Suprapubic skin (tissue), 4 donors: ENCODE measurements around the gene PCMTD2.

Source experiments
- EP300 ChIP-seq: sonication (generic); formaldehyde crosslinking; IDR thresholded peaks from one replicate; pipeline ENCODE4 v1.6.1; 2017; ENCODE audit warnings: antibody characterized with exemption
- POLR2A ChIP-seq, 2 donors: fragments of 450-650 bp; IDR thresholded peaks; one replicate each; pipeline ENCODE4 v1.6.1; 2017; ENCODE audit warnings: antibody characterized with exemption in 2 of 2, mild to moderate bottlenecking in 2 of 2, moderate library complexity in 2 of 2
- POLR2AphosphoS5 ChIP-seq, 3 donors: sonication (generic); formaldehyde crosslinking; IDR thresholded peaks; one replicate each; pipeline ENCODE4 v1.6.1; 2017; ENCODE audit warnings: antibody characterized with exemption in 3 of 3
- TF ChIP-seq, protein P1 (sequence below), 2 donors: fragments of 200-600 bp in 1 of 2; fragments of 450-650 bp in 1 of 2; sonication (generic) in 1 of 2; IDR thresholded peaks; one replicate each; pipeline ENCODE4 v1.5.1; 2016 to 2019; ENCODE audit warnings: antibody characterized with exemption in 2 of 2, mild to moderate bottlenecking in 1 of 2, moderate library complexity in 1 of 2

DNA sequence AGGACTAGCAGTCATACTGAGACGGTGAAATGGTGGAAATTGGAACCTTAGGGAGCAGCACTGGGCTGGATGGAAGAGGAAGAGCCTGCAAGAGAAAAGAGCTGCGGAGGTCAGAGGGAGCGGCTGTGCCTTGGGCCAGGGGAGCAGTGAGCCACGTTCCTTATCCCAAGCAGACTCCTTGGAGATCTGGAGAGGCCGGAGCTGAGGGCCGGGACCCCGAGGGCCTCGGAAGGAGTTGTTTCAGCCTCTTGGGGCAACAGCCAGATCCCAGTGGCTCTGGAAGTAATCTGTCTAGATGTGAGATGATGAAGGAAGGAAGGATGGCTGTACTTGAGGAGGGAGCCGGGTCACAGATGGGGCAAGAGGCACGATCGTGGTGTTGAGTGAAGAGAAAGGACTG, 16.1 kb downstream of the PCMTD2 start:
- TF ChIP-seq, protein P1, sequence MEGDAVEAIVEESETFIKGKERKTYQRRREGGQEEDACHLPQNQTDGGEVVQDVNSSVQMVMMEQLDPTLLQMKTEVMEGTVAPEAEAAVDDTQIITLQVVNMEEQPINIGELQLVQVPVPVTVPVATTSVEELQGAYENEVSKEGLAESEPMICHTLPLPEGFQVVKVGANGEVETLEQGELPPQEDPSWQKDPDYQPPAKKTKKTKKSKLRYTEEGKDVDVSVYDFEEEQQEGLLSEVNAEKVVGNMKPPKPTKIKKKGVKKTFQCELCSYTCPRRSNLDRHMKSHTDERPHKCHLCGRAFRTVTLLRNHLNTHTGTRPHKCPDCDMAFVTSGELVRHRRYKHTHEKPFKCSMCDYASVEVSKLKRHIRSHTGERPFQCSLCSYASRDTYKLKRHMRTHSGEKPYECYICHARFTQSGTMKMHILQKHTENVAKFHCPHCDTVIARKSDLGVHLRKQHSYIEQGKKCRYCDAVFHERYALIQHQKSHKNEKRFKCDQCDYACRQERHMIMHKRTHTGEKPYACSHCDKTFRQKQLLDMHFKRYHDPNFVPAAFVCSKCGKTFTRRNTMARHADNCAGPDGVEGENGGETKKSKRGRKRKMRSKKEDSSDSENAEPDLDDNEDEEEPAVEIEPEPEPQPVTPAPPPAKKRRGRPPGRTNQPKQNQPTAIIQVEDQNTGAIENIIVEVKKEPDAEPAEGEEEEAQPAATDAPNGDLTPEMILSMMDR (IDR thresholded peaks at IDR 0.05), result no peak
- TF ChIP-seq EP300 (no peak), POLR2A (IDR thresholded peaks at IDR 0.05) (no peak), POLR2AphosphoS5 (IDR thresholded peaks at IDR 0.05) (no peak)
